ENCODE measurements around the gene ZNF282.

GRCh38 chr7:149184274-149184673 lies 11.1 kb upstream of the ZNF282 start:
- TF ChIP-seq MLLT1 (IDR thresholded peaks at IDR 0.05) (no peak), GABPA (tag; conservative IDR thresholded peaks at IDR 0.05; ENCODE audit: low read depth) (no peak), SMAD1 (IDR thresholded peaks at IDR 0.05; ENCODE audit: low read depth, low read length, partially characterized antibody) (no peak), ZBTB1 (CRISPR knock-in tag; IDR thresholded peaks at IDR 0.05; ENCODE audit: borderline replicate concordance, low read depth) (no peak), RFX5 (IDR thresholded peaks at IDR 0.05; ENCODE audit: low read depth, low read length) (no peak), YY1 (IDR thresholded peaks at IDR 0.05; ENCODE audit: borderline replicate concordance in 1 of 3, control insufficient read depth in 1 of 3, extremely low read depth in 1 of 3, insufficient read depth in 3 of 3, insufficient read length in 1 of 3, insufficient replicate concordance in 2 of 3, low read depth in 1 of 3, low read length in 2 of 3) (no peak)
